Measurements from ENCODE around the gene L1TD1. TPM values are rescaled to one million over a fixed set of nuclear protein-coding genes. Genes with fewer than 3 reads are reported as not detected.
"Not testable (repeated sequence)": the region's sequence is repeated elsewhere in the genome, so short reads cannot be mapped to it uniquely, and the experiment has no call there.

The L1TD1 gene
- total RNA-seq, 1 donor from 2014 or later = 0.09 TPM

DNA sequence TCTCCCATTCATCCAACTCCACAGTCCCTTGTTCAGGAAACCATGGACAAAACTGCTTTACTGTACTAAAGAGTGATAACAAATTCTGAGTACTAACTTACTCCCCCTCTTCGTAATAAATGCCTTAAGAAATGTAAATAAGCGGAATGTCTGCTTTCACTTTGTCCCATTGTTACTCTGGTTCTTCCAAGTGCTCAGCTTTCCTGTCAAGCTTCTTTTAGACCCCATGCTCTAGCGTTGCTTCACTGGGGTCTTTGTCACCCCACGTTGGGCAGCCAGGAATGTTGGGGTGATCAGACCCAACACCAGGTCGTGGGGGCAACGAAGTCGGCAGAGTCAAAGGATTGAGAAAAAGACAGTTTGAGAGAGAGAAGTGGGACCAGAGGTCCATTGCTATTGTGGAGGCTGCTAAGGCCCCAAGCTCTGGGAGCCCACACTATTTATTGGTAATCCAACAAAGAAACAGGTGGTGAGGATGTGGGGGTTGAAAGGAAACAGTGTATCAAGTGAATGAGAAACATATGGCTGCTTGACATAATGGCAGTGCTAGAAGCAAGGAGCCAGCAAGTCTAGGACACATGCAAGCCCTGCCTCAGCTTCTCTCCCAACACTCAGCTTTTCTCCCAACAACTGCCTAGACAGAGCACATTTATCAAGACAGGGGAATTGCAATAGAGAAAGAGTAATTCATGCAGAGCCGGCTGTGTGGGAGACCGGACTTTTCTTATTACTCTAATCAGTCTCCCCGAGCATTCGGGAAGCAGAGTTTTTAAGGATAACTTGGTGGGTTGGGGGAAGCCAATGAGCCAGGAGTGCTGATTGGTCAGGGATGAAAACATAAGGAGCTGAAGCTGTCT, 11.3 kb upstream of the L1TD1 start:
- H3K36me3 Mint-ChIP-seq (ENCODE audit: low read depth); intact Hi-C loops (cut with micrococcal nuclease); CTCF ChIA-PET; H3K27me3 Mint-ChIP-seq; H3K4me1 Mint-ChIP-seq; DNase-seq; POLR2A ChIA-PET; H3K9me3 Mint-ChIP-seq; H3K27ac Mint-ChIP-seq; H3K4me3 Mint-ChIP-seq; ATAC-seq (ENCODE audit: low read depth): not testable (repeated sequence)

DNA sequence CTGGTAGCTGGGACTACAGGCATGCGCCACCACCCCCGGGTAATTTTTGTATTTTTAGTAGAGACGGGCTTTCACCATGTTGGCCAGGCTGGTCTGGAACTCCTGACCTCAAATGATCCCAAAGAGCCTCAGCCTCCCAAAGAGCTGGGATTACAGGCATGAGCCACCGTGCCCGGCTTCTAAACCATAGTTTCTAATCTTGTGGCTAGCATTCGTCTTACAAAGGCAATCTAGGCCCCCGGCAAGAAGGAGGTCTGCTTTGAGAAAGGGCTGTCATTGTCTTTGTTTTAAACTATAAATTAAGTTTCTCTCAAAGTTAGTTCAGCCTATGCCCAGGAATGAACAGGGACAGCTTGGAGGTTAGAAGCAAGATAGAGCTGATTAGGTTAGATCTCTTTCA, 10.3 kb upstream of the L1TD1 start:
- Mint-ChIP-seq H3K4me1 (no peaks in the 10 kb centered on the region), H3K27ac (no peak overlapping the region), H3K27me3 (peaks cover 3% of the 10 kb centered on the region), H3K4me3 (no peak overlapping the region), H3K36me3 (ENCODE audit: low read depth) (no peaks in the 10 kb centered on the region), H3K9me3 (no peaks in the 10 kb centered on the region)
- CTCF ChIA-PET = no interaction called here
- DNase-seq (no peak), ATAC-seq (ENCODE audit: low read depth) (no peak)
- POLR2A ChIA-PET = no interaction called here
- TF ChIP-seq, protein P1, sequence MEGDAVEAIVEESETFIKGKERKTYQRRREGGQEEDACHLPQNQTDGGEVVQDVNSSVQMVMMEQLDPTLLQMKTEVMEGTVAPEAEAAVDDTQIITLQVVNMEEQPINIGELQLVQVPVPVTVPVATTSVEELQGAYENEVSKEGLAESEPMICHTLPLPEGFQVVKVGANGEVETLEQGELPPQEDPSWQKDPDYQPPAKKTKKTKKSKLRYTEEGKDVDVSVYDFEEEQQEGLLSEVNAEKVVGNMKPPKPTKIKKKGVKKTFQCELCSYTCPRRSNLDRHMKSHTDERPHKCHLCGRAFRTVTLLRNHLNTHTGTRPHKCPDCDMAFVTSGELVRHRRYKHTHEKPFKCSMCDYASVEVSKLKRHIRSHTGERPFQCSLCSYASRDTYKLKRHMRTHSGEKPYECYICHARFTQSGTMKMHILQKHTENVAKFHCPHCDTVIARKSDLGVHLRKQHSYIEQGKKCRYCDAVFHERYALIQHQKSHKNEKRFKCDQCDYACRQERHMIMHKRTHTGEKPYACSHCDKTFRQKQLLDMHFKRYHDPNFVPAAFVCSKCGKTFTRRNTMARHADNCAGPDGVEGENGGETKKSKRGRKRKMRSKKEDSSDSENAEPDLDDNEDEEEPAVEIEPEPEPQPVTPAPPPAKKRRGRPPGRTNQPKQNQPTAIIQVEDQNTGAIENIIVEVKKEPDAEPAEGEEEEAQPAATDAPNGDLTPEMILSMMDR (IDR thresholded peaks at IDR 0.05) = no peak
- intact Hi-C loops (cut with micrococcal nuclease) = no loop called here

DNA sequence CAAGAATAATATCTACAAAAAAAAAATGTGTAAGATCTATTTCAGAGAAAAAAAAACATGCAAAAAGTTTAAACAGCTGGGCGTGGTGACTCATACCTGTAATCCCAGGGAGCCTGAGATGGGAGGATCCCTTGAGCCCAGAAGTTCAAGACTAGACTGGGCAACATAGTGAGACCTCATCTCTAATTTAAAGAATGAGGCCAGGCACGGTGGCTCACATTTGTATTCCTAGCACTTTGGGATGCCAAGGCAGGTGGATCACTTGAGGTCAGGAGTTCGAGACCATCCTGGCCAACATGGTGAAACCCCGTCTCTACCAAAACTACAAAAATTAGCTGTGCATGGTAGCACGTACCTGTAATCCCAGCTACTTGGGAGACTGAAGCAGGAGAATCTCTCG, 9.4 kb upstream of the L1TD1 start:
- ATAC-seq (ENCODE audit: low read depth); DNase-seq; CTCF ChIA-PET; H3K9me3 Mint-ChIP-seq; H3K27me3 Mint-ChIP-seq; H3K4me3 Mint-ChIP-seq; intact Hi-C loops (cut with micrococcal nuclease); POLR2A ChIA-PET; H3K27ac Mint-ChIP-seq; H3K36me3 Mint-ChIP-seq (ENCODE audit: low read depth); H3K4me1 Mint-ChIP-seq: not testable (repeated sequence)

DNA sequence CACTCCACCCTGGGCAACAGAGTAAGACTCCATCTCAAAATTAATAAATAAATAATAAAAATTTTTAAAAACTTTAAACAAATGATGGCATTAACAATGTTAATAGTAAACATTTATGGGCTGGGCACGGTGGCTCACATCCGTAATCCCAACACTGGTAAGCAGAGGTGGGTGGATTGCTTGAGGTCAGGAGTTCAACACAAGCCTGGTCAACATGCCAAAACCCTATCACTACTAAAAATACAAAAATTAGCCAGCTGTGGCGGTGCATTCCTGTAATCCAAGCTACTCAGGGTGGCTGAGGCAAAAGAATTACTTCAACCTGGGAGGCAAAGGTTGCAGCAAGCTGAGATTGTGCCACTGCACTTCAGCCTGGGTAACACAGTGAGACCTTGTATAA, 9.0 kb upstream of the L1TD1 start:
- CTCF ChIA-PET = no interaction called here
- H3K36me3 Mint-ChIP-seq (ENCODE audit: low read depth) = no peaks in the 10 kb centered on the region
- H3K4me1 Mint-ChIP-seq = no peaks in the 10 kb centered on the region

DNA sequence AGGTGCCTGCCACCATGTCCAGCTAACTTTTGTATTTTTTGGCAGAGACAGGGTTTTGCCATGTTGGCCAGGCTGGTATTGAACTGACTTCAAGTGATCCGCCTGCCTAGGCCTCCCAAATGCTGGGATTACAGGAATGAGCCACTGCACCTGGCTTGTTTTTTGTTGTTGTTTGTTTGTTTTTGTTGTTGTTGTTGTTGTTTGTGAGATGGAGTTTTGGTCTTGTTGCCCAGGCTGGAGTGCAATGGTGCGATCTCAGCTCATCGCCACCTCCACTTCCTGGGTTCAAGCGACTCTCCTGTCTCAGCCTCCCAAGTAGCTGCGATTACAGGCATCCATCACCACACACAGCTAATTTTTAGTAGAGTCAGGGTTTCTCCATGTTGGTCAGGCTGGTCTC, 7.1 kb upstream of the L1TD1 start:
- ChIA-PET POLR2A (no interaction called here), CTCF (no interaction called here)
- ATAC-seq (ENCODE audit: low read depth) = no peak
- Mint-ChIP-seq H3K27me3 (peaks cover 4% of the 10 kb centered on the region), H3K4me3 (no peak overlapping the region), H3K27ac (no peak overlapping the region), H3K36me3 (ENCODE audit: low read depth) (no peaks in the 10 kb centered on the region), H3K9me3 (no peaks in the 10 kb centered on the region), H3K4me1 (no peaks in the 10 kb centered on the region)
- DNase-seq = no peak
- intact Hi-C loops (cut with micrococcal nuclease) = no loop called here
- TF ChIP-seq, protein P1 (IDR thresholded peaks at IDR 0.05) = no peak

More for the DNA sequence above, 9.0 kb upstream of the L1TD1 start:
- no peak overlapping the region for H3K27ac Mint-ChIP-seq
- intact Hi-C loops (cut with micrococcal nuclease) = no loop called here
- POLR2A ChIA-PET = no interaction called here
- TF ChIP-seq, protein P1 (IDR thresholded peaks at IDR 0.05) = no peak
- peaks cover 3% of the 10 kb centered on the region for H3K27me3 Mint-ChIP-seq
- ATAC-seq (ENCODE audit: low read depth) = no peak
- H3K4me3 Mint-ChIP-seq = no peak overlapping the region
- H3K9me3 Mint-ChIP-seq = no peaks in the 10 kb centered on the region
- DNase-seq = no peak

DNA sequence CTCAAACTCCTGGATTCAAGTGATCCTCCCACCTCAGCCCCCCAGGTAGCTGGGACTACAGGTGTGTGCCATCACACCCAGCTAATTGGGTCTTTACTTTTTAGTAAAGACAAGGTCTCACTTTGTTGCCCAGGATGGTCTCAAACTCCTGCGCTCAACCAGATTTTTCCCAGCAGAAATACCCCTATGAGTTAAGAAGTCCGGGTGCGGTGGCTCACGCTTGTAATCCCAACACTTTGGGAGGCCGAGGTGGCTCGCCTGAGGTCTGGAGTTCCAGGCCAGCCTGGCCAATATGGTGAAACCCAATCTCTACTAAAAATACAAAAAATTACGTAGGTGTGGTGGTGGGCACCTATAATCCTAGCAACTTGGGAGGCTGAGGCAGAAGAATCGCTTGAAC, 6.5 kb upstream of the L1TD1 start:
- no peak for ATAC-seq (ENCODE audit: low read depth)
- no peak for DNase-seq
- H3K36me3 Mint-ChIP-seq (ENCODE audit: low read depth) = no peaks in the 10 kb centered on the region
- intact Hi-C loops (cut with micrococcal nuclease) = no loop called here
- no peaks in the 10 kb centered on the region for H3K9me3 Mint-ChIP-seq
- H3K4me3 Mint-ChIP-seq = no peak overlapping the region
- TF ChIP-seq, protein P1 (IDR thresholded peaks at IDR 0.05) = no peak
- ChIA-PET CTCF (interaction anchor here (1.0 kb wide), 1 partner anchor 216 kb away, joined by 3 read pairs; no protein-coding TSS in a partner anchor), POLR2A (no interaction called here)
- H3K4me1 Mint-ChIP-seq = no peaks in the 10 kb centered on the region
- no peak overlapping the region for H3K27ac Mint-ChIP-seq
- H3K27me3 Mint-ChIP-seq = peaks cover 9% of the 10 kb centered on the region

Data from activated B cell treated with CpG ODN at 0.5 μM for 24 hours (primary cell).